MM.1S (cell line): ENCODE results near the gene CPN2.
A peak's percentile ranks its signal among the peaks of the same experiment; 100 is the strongest.

Source experiments
- DNase-seq: peaks from one replicate; pipeline ENCODE4 v3.0.0-alpha.2; 2015
- H2AFZ ChIP-seq: fragments of 300-600 bp; sonication (generic); 2 replicates; pipeline ENCODE4 v1.6.0; 2016; ENCODE audit warnings: antibody characterized with exemption, low read length
- H3F3A ChIP-seq: fragments of 300-600 bp; sonication (generic); 2 replicates; pipeline ENCODE4 v1.6.1; 2016; ENCODE audit warnings: mild to moderate bottlenecking, antibody characterized with exemption, low read length, moderate library complexity, mixed read lengths; ENCODE audit not compliant: insufficient read depth
- H3K27ac ChIP-seq: fragments of 300-600 bp; sonication (generic); 2 replicates; pipeline ENCODE4 v1.5.1; 2016; ENCODE audit warnings: mild to moderate bottlenecking, low read length
- H3K27me3 ChIP-seq: fragments of 300-600 bp; sonication (generic); replicated peaks from 2 replicates; pipeline ENCODE4 v1.6.0; 2016; ENCODE audit warnings: low read length; ENCODE audit not compliant: insufficient read depth
- H3K36me3 ChIP-seq: fragments of 300-600 bp; sonication (generic); replicated peaks from 2 replicates; pipeline ENCODE4 v1.6.1; 2016; ENCODE audit warnings: mild to moderate bottlenecking, low read length, mixed read lengths; ENCODE audit not compliant: insufficient read depth
- H3K4me1 ChIP-seq: fragments of 300-600 bp; sonication (generic); 2 replicates; pipeline ENCODE4 v1.6.1; 2016; ENCODE audit warnings: low read length, mixed read lengths
- H3K4me2 ChIP-seq: fragments of 300-600 bp; sonication (generic); 2 replicates; pipeline ENCODE4 v1.6.0; 2016; ENCODE audit warnings: low read depth, low read length
- H3K4me3 ChIP-seq: fragments of 300-600 bp; sonication (generic); 2 replicates; pipeline ENCODE4 v1.5.1; 2016; ENCODE audit warnings: low read length, mixed read lengths
- H3K79me2 ChIP-seq: fragments of 300-600 bp; sonication (generic); 2 replicates; pipeline ENCODE4 v1.6.1; 2016; ENCODE audit warnings: mixed run types, low read length, mixed read lengths
- H3K9ac ChIP-seq: fragments of 300-600 bp; sonication (generic); 2 replicates; pipeline ENCODE4 v1.6.1; 2016; ENCODE audit warnings: low read length, mixed read lengths
- H3K9me2 ChIP-seq: fragments of 300-600 bp; sonication (generic); replicated peaks from 2 replicates; pipeline ENCODE4 v1.6.1; 2016; ENCODE audit warnings: mild to moderate bottlenecking, low read length, mixed read lengths; ENCODE audit not compliant: insufficient read depth
- H3K9me3 ChIP-seq: fragments of 300-600 bp; sonication (generic); replicated peaks from 2 replicates; pipeline ENCODE4 v1.6.1; 2016; ENCODE audit warnings: mild to moderate bottlenecking, low read length, mixed read lengths; ENCODE audit not compliant: insufficient read depth
- H4K20me1 ChIP-seq: fragments of 300-600 bp; sonication (generic); 2 replicates; pipeline ENCODE4 v1.6.1; 2016; ENCODE audit warnings: mild to moderate bottlenecking, low read length, moderate library complexity, mixed read lengths; ENCODE audit not compliant: insufficient read depth
- EZH2 ChIP-seq: fragments of 300-600 bp; sonication (generic); optimal IDR thresholded peaks from 2 replicates; pipeline ENCODE3; 2017; ENCODE audit warnings: low read depth, mild to moderate bottlenecking, antibody characterized with exemption, low read length, mixed read lengths
- EZH2phosphoT487 ChIP-seq: fragments of 300-600 bp; sonication (generic); IDR thresholded peaks from 2 replicates; pipeline ENCODE4 v1.6.1; 2018; ENCODE audit warnings: antibody characterized with exemption, low read length
- TF ChIP-seq, protein P1 (sequence below): fragments of 300-600 bp; sonication (generic); IDR thresholded peaks from 2 replicates; pipeline ENCODE4 v1.5.1; 2016; ENCODE audit warnings: antibody characterized with exemption, low read length, mixed read lengths

CPN2 gene

DNA sequence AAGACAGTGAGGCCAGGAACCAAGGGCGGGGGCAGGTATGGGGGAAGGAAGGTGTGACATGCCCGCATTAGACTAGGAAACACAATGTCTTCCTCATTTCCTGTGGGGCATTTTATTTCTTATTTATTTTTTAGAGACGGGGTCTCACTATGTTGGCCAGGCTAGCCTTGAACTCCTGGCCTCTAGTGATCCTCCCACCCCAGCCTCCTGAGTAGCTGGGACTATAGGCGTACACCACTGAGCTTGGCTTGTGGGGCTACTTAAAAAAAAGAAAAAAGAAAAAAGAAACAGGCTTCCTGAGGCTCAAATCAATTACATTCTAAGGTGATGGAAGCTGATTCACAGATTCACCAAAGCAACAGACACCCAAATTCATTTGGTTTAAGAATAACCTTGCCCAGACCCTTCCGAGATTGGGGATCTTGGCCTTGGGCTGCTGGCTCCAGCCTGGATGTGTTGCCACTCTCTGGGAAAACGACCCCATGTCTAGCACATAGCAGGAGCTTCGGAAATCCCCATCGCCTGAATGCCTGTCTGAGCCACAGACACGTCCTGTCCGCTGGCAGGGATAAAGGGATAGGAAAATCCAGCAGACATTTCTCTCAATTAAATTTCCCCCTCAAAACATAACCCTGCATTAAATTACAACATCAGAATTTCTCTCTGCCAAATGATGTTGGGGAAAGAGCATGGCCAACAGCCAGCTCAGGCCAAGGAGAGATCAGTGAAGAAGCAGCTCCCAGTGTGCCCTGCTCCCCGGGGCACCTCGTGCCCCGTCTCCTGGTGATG is 13.0 kb downstream of the CPN2 start:
- no peaks in the 10 kb centered on the region for H3K79me2 ChIP-seq

DNA sequence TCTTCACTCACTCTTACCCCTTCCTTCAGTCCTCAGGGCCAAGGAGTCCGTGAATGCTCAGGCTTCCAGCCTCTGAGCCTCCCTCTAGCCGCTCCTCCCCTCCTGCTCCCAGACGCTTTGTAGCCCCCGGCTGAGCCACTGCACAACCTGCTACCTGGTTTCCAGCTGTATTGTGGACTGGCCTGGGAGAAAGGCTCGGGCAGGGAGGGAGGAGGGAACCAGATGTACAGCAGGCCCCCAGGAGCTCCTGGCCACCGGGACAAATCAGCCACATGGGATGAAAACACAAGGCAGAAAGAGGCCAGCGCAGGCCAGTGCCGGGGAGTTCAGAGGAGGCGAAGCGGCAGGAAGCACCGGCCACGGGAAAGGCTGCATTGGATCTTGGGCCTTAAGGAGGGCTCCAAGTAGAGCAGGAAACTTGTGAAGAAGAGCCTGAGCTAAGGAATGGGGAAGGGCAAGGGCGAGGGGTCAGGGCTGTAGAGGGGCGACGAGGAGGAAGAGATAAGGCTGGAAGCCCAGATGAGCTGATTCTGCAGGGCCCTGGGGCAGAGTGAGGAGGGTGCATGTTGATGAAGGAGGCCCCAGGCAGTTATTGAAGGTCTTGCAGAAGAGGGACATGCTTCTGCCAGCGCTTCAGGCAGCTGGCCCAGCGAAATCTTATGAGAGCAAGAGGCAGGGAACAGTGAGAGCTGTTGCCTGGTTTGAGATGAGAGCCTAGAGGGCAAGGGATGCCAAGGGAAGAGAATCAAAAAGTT is 14.3 kb downstream of the CPN2 start:
- Histone ChIP-seq H3K9ac (no peak overlapping the region), H3K27ac (no peak overlapping the region), H3K79me2 (no peaks in the 10 kb centered on the region), H3K4me3 (no peak overlapping the region), H2AFZ (no peak overlapping the region), H3F3A (no peaks in the 10 kb centered on the region), H4K20me1 (no peaks in the 10 kb centered on the region), H3K9me3 (no peaks in the 10 kb centered on the region), H3K4me2 (no peak overlapping the region), H3K36me3 (no peaks in the 10 kb centered on the region), H3K27me3 (peaks cover 15% of the 10 kb centered on the region), H3K9me2 (no peaks in the 10 kb centered on the region), H3K4me1 (0 out of 2 replicates have a peak, but pooled peaks cover 5% of the 10 kb centered on the region)
- DNase-seq: no peak
- TF ChIP-seq, protein P1, sequence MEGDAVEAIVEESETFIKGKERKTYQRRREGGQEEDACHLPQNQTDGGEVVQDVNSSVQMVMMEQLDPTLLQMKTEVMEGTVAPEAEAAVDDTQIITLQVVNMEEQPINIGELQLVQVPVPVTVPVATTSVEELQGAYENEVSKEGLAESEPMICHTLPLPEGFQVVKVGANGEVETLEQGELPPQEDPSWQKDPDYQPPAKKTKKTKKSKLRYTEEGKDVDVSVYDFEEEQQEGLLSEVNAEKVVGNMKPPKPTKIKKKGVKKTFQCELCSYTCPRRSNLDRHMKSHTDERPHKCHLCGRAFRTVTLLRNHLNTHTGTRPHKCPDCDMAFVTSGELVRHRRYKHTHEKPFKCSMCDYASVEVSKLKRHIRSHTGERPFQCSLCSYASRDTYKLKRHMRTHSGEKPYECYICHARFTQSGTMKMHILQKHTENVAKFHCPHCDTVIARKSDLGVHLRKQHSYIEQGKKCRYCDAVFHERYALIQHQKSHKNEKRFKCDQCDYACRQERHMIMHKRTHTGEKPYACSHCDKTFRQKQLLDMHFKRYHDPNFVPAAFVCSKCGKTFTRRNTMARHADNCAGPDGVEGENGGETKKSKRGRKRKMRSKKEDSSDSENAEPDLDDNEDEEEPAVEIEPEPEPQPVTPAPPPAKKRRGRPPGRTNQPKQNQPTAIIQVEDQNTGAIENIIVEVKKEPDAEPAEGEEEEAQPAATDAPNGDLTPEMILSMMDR: no peak
- no peak for TF ChIP-seq EZH2phosphoT487
- no peak for TF ChIP-seq EZH2

More for the DNA sequence above, 13.0 kb downstream of the CPN2 start:
- H3K27ac ChIP-seq: no peak overlapping the region
- H3K27me3 ChIP-seq: peaks cover 19% of the 10 kb centered on the region
- H3K9ac ChIP-seq: no peak overlapping the region
- no peak overlapping the region for H2AFZ ChIP-seq
- H3K9me3 ChIP-seq: no peaks in the 10 kb centered on the region
- no peak for DNase-seq
- no peaks in the 10 kb centered on the region for H3K9me2 ChIP-seq
- no peaks in the 10 kb centered on the region for H4K20me1 ChIP-seq
- no peak overlapping the region for H3K4me3 ChIP-seq
- no peaks in the 10 kb centered on the region for H3K36me3 ChIP-seq
- TF ChIP-seq EZH2phosphoT487 (no peak), EZH2 (no peak)
- TF ChIP-seq, protein P1: no peak
- H3K4me2 ChIP-seq: no peak overlapping the region
- H3K4me1 ChIP-seq: 0 out of 2 replicates have a peak, but pooled peaks cover 4% of the 10 kb centered on the region
- no peaks in the 10 kb centered on the region for H3F3A ChIP-seq

DNA sequence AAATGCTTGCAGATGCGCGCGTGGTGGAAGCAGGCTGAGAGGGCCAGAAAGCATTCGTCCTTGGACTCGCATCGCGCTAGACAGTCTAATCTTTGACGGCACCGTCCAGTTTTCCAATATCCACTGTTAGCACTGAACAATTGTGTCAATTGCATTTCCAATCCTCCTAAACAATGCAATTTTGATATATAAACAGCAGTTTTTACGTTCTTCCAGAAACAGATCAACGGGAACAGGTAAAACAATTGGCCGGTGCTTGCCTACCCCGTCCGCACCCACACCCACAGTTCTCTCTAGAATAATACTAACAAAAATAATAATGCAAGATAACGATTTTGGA is 17.2 kb downstream of the CPN2 start:
- H3K4me3 ChIP-seq: peak overlapping the region; percentile 63; the same call in 1 of the 2 replicates
- no peak for DNase-seq
- H3K9ac ChIP-seq: no peak overlapping the region

More for the DNA sequence above, 17.2 kb downstream of the CPN2 start:
- Histone ChIP-seq H3K9me2 (no peaks in the 10 kb centered on the region), H3K27me3 (peaks cover 15% of the 10 kb centered on the region), H3K79me2 (no peaks in the 10 kb centered on the region), H2AFZ (0 out of 2 replicates have a peak overlapping the region, but pooled peaks have one; percentile 80), H3F3A (no peaks in the 10 kb centered on the region), H3K4me1 (0 out of 2 replicates have a peak, but pooled peaks cover 5% of the 10 kb centered on the region), H3K9me3 (no peaks in the 10 kb centered on the region), H3K27ac (no peak overlapping the region), H4K20me1 (no peaks in the 10 kb centered on the region), H3K36me3 (no peaks in the 10 kb centered on the region), H3K4me2 (peak overlapping the region; percentile 78; the same call in 1 of the 2 replicates)
- TF ChIP-seq, protein P1: no peak
- no peak for TF ChIP-seq EZH2
- TF ChIP-seq EZH2phosphoT487: no peak
